DND-41 (cell line): ENCODE measurements around the gene REXO4.

Experiments used
- CTCF ChIP-seq: IDR thresholded peaks from 2 replicates; pipeline ENCODE4 v1.5.1; 2012; ENCODE audit warnings: borderline replicate concordance, low read length, moderate library complexity, mild to moderate bottlenecking; ENCODE audit not compliant: poor library complexity, severe bottlenecking; ENCODE audit errors: extremely low read depth
- EZH2 ChIP-seq: IDR thresholded peaks from 3 replicates; pipeline ENCODE4 v1.6.1; 2012; ENCODE audit warnings: borderline replicate concordance, low read depth, mild to moderate bottlenecking, moderate library complexity, low read length, inconsistent platforms; ENCODE audit not compliant: severe bottlenecking

GRCh38 chr9:133390713-133391112, 27.1 kb downstream of the REXO4 start:
- no peak for TF ChIP-seq CTCF
- no peak for TF ChIP-seq EZH2
